Gastrocnemius medialis (tissue), 4 donors: ENCODE measurements around the gene PBX2. TPM values are rescaled to one million over a fixed set of nuclear protein-coding genes. Genes with fewer than 3 reads are reported as not detected.

Experiments used
- ATAC-seq, 2 donors: fragments of 150-250 bp; one replicate each; pipeline ENCODE4 v1.9.1; 2016
- DNase-seq, 2 donors: peaks; one replicate each; pipeline ENCODE4 v3.0.0-alpha.2; 2019
- H3K27ac ChIP-seq, 4 donors: fragments of 200-600 bp; sonication (generic); 1 replicate in 1 of 4; 2 replicates in 3 of 4; pipeline ENCODE4 v1.5.1; 2016 to 2018; ENCODE audit warnings: mild to moderate bottlenecking in 2 of 4, moderate library complexity in 1 of 4
- H3K27me3 ChIP-seq, 3 donors: fragments of 200-600 bp; sonication (generic) in 2 of 3; 1 replicate in 1 of 3; 2 replicates in 2 of 3; pipeline versions ENCODE4 v1.5.1 to v1.6.0; 2016 to 2019; ENCODE audit warnings: mild to moderate bottlenecking in 1 of 3, moderate library complexity in 1 of 3
- H3K36me3 ChIP-seq, 2 donors: fragments of 200-600 bp; sonication (generic) in 1 of 2; one replicate each; pipeline ENCODE4 v1.5.1; 2017 to 2018
- H3K4me1 ChIP-seq, 2 donors: fragments of 200-600 bp; sonication (generic) in 1 of 2; one replicate each; pipeline ENCODE4 v1.5.1; 2016 to 2017; ENCODE audit warnings: mild to moderate bottlenecking in 2 of 2
- H3K4me3 ChIP-seq, 4 donors: fragments of 200-600 bp; sonication (generic) in 3 of 4; 1 replicate in 1 of 4; 2 replicates in 3 of 4; pipeline ENCODE4 v1.5.1; 2016 to 2019; ENCODE audit warnings: mild to moderate bottlenecking in 2 of 4
- H3K9me3 ChIP-seq, 3 donors: fragments of 200-600 bp; sonication (generic) in 2 of 3; 1 replicate in 1 of 3; 2 replicates in 2 of 3; pipeline ENCODE4 v1.5.1; 2016 to 2019
- POLR2A ChIP-seq, 2 donors: fragments of 450-650 bp; IDR thresholded peaks; one replicate each; pipeline ENCODE4 v1.6.1; 2017; ENCODE audit warnings: antibody characterized with exemption in 2 of 2, mild to moderate bottlenecking in 2 of 2, moderate library complexity in 2 of 2
- in situ Hi-C, 4 donors: fragments of 200-750 bp; cut with MboI; loops; one replicate each; pipeline versions ENCODE4 v1.15.0 to v1.8.0; 2017; ENCODE audit warnings: low sequenced_read_pairs in 4 of 4
- intact Hi-C: fragments of 100-400 bp; cut with DNase I; formaldehyde crosslinking; loops from one replicate; pipeline ENCODE4 v1.15.1; 2023; ENCODE audit warnings: low total_unique reads
- total RNA-seq, 4 donors: library from RNA; depleted of rRNA; stranded (reverse); fragments of >200 nt; gene quantifications; one replicate each; pipeline versions ENCODE4 v1.1.0 to v1.2.3, GENCODE V29; 2016
- TF ChIP-seq, protein P1 (sequence below), 5 experiments: fragments of 450-650 bp in 3 of 5; fragments of 200-600 bp in 2 of 5; sonication (generic) in 2 of 5; IDR thresholded peaks in 4 of 5; conservative IDR thresholded peaks in 1 of 5; 1 replicate in 4 of 5; 2 replicates in 1 of 5; pipeline ENCODE4 v1.5.1; 2016 to 2019; ENCODE audit warnings: antibody characterized with exemption in 5 of 5, mild to moderate bottlenecking in 3 of 5, moderate library complexity in 3 of 5

The PBX2 gene
- total RNA-seq, 4 donors from 2014 or later, result 24.3 to 37.6 (median 33.6) TPM

- in situ Hi-C loops, result no loop called here
- ATAC-seq, result no peak
Observed at GRCh38 chr6:32218167-32218566, 28.2 kb upstream of the PBX2 start.

GRCh38 chr6:32216998-32217397, 27.0 kb upstream of the PBX2 start:
- in situ Hi-C loops, result no loop called here
- DNase-seq (no peak), ATAC-seq (no peak)
- Histone ChIP-seq H3K4me1 (no peaks in the 10 kb centered on the region), H3K4me3 (no peak overlapping the region), H3K27me3 (no peaks in the 10 kb centered on the region), H3K9me3 (no peaks in the 10 kb centered on the region), H3K27ac (no peak overlapping the region), H3K36me3 (no peaks in the 10 kb centered on the region)
- intact Hi-C loops, result no loop called here
- TF ChIP-seq, protein P1, sequence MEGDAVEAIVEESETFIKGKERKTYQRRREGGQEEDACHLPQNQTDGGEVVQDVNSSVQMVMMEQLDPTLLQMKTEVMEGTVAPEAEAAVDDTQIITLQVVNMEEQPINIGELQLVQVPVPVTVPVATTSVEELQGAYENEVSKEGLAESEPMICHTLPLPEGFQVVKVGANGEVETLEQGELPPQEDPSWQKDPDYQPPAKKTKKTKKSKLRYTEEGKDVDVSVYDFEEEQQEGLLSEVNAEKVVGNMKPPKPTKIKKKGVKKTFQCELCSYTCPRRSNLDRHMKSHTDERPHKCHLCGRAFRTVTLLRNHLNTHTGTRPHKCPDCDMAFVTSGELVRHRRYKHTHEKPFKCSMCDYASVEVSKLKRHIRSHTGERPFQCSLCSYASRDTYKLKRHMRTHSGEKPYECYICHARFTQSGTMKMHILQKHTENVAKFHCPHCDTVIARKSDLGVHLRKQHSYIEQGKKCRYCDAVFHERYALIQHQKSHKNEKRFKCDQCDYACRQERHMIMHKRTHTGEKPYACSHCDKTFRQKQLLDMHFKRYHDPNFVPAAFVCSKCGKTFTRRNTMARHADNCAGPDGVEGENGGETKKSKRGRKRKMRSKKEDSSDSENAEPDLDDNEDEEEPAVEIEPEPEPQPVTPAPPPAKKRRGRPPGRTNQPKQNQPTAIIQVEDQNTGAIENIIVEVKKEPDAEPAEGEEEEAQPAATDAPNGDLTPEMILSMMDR (IDR thresholded peaks at IDR 0.05 in 4 of 5, conservative IDR thresholded peaks at IDR 0.05 in 1 of 5), result no peak
- no peak for TF ChIP-seq POLR2A (IDR thresholded peaks at IDR 0.05)

More at GRCh38 chr6:32218167-32218566, 28.2 kb upstream of the PBX2 start:
- Histone ChIP-seq H3K9me3 (no peaks in the 10 kb centered on the region), H3K36me3 (no peaks in the 10 kb centered on the region), H3K4me1 (no peaks in the 10 kb centered on the region), H3K27ac (no peak overlapping the region), H3K27me3 (no peaks in the 10 kb centered on the region), H3K4me3 (no peak overlapping the region)
- intact Hi-C loops, result no loop called here
- DNase-seq, result no peak
- TF ChIP-seq, protein P1 (IDR thresholded peaks at IDR 0.05 in 4 of 5, conservative IDR thresholded peaks at IDR 0.05 in 1 of 5), result no peak
- TF ChIP-seq POLR2A (IDR thresholded peaks at IDR 0.05), result no peak

GRCh38 chr6:32216285-32216684, 26.3 kb upstream of the PBX2 start:
- intact Hi-C loops (no loop called here), in situ Hi-C loops (no loop called here)
- no peak overlapping the region for H3K4me3 ChIP-seq
- ATAC-seq, result no peak
- no peak for TF ChIP-seq POLR2A (IDR thresholded peaks at IDR 0.05)
- TF ChIP-seq, protein P1 (IDR thresholded peaks at IDR 0.05 in 4 of 5, conservative IDR thresholded peaks at IDR 0.05 in 1 of 5), result no peak
- no peak overlapping the region for H3K27ac ChIP-seq
- no peak for DNase-seq
- no peaks in the 10 kb centered on the region for H3K27me3 ChIP-seq
- no peaks in the 10 kb centered on the region for H3K9me3 ChIP-seq
- no peaks in the 10 kb centered on the region for H3K36me3 ChIP-seq
- no peaks in the 10 kb centered on the region for H3K4me1 ChIP-seq

GRCh38 chr6:32215617-32216016, 25.6 kb upstream of the PBX2 start:
- in situ Hi-C loops, result no loop called here

More at GRCh38 chr6:32215617-32216016, 25.6 kb upstream of the PBX2 start:
- intact Hi-C loops, result no loop called here
- no peaks in the 10 kb centered on the region for H3K4me1 ChIP-seq
- no peaks in the 10 kb centered on the region for H3K27me3 ChIP-seq
- TF ChIP-seq POLR2A (IDR thresholded peaks at IDR 0.05), result no peak
- TF ChIP-seq, protein P1 (IDR thresholded peaks at IDR 0.05 in 4 of 5, conservative IDR thresholded peaks at IDR 0.05 in 1 of 5), result no peak
- ATAC-seq (no peak), DNase-seq (no peak)
- H3K27ac ChIP-seq, result no peak overlapping the region
- no peaks in the 10 kb centered on the region for H3K9me3 ChIP-seq
- H3K36me3 ChIP-seq, result no peaks in the 10 kb centered on the region
- H3K4me3 ChIP-seq, result no peak overlapping the region
